HG03521 (cell line): ENCODE measurements around the gene ADARB2.
"Not testable (repeated sequence)": the region's sequence is repeated elsewhere in the genome, so short reads cannot be mapped to it uniquely, and the experiment has no call there.

ENCODE experiments used
- ATAC-seq: cut with Tn5 transposase; IDR thresholded peaks from one replicate; pipeline ENCODE4 v1.9.1; 2021; ENCODE audit warnings: mild to moderate bottlenecking, moderate library complexity; ENCODE audit not compliant: unreplicated experiment

Gene ADARB2

GRCh38 chr10:1475098-1475591 is 262.2 kb downstream of the ADARB2 start:
- ATAC-seq = no peak

- ATAC-seq = no peak
Observed at GRCh38 chr10:1474376-1475097, 262.8 kb downstream of the ADARB2 start.

DNA sequence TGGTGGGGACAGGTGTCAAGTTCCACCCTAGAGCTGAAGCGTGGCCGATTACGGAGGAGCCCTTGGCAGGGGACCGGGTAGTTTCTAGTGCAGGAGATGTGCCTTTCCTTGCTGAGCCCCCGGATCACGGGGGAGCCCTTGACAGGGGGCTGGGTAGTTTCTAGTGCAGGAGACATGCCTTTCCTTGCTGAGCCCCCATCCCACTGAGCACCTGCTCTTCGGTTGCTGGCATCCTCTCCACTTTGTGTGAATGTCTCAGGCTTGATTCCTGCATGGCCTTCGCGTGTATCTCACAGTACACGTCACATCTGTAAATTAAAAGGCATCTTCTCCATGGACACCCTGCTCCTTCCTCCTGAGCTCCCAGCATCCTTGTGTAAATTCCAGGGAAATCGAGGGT is 263.5 kb downstream of the ADARB2 start:
- no peak for ATAC-seq

GRCh38 chr10:1472178-1472958 is 265.0 kb downstream of the ADARB2 start:
- ATAC-seq = no peak

DNA sequence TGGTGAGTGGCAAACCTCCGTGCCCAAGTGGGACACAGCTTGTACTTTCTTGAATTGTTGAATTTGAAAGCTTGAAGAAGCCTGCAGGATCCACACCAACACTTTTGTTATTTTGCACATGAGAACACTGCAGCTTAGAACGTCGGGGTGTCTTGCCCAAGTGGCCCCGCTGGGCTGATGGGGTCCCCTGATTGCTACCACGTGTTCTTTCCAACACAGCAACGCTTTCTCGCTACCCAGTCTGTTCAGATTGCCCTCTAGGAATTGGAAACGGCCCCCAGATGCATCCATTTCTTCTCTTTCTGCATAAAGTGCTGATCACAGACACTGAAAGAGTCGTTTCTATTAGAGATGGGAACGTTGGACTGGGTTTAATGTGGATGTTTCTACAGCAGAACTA is 268.5 kb downstream of the ADARB2 start:
- no peak for ATAC-seq

- ATAC-seq = no peak
Observed at GRCh38 chr10:1467334-1468076, 269.8 kb downstream of the ADARB2 start.

- no peak for ATAC-seq
Observed at GRCh38 chr10:1465993-1466764, 271.1 kb downstream of the ADARB2 start.

- peak; percentile 58 for ATAC-seq
Observed at GRCh38 chr10:1465418-1465911, 271.9 kb downstream of the ADARB2 start.

DNA sequence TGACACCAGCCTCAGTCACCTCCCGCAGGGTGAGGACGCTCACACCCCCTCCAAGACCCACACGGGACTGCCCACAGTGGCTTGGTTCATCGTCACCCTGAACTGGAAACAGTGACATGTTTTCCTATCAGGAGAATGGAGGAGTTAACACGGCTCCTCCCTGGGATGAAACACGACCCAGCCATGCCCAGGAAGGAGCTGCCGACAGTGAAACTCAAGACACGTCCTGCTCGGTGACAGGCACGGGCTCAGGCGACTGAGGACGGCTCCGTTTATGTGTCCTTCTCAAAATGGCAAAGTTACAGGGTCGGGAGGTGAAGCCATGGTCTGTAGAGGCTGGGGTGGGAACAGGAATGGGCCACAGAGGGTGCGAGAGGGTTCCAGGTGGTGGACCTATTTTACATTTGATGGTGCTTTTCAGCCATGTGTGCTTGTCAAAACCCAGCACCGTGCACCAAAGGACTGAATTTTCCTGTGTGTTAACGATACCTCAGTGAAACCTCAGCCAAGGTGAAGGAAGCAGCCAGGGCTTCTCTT is 272.4 kb downstream of the ADARB2 start:
- ATAC-seq = no peak

GRCh38 chr10:1463971-1464370 is 273.4 kb downstream of the ADARB2 start:
- not testable (repeated sequence) for ATAC-seq

DNA sequence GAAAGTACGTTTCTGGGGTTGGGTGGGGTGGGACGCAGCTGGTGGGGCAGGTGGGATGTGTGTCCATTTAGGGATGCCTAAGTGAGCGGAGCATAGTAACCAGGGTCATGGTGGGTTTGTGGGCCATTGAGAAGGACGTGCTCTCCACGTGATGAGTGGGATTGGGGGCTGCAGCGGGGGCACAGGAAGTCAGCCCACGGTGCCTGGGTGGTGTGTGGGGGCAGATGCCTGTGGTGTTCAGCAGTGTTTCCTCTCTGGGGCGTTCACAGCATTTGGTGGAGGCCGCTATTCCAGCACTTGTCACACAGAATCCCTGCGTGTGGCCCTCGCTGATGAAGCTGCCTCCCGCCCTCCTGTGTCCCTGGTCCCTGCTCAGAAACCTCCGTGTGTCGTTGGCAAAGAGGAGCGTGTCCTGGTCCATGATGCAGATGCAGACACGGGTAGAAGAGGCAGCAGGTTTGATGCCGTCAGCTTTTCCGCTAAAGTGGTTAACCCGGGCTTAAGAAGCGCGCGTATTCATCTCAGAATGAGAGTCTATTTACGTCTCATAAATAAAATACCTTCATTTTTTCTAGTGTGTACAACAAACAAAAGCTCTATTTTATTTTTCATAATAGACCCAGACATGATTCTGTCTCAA is 274.2 kb downstream of the ADARB2 start:
- no peak for ATAC-seq

GRCh38 chr10:1462521-1462920 is 274.8 kb downstream of the ADARB2 start:
- ATAC-seq = no peak

- no peak for ATAC-seq
Observed at GRCh38 chr10:1462032-1462431, 275.3 kb downstream of the ADARB2 start.

DNA sequence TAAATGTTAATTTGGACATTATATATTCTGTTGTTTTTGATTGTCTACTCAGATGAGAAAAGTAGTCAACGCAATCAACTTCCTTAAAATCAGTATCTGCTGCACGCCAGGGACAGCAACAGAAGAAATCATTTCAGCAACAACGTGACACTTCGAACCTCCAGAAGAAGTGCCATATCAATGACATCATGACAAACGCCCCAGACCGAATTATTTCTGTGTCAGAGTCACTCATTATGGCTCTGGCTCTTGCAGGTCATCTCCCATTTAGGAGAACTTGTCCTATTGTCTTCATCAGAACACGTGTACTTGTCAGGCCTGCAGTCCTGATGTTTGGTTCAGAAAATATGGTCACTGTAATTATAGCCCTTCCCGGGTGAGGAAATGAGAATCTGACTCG is 276.3 kb downstream of the ADARB2 start:
- ATAC-seq = no peak

GRCh38 chr10:1459664-1460063 is 277.7 kb downstream of the ADARB2 start:
- ATAC-seq = not testable (repeated sequence)

DNA sequence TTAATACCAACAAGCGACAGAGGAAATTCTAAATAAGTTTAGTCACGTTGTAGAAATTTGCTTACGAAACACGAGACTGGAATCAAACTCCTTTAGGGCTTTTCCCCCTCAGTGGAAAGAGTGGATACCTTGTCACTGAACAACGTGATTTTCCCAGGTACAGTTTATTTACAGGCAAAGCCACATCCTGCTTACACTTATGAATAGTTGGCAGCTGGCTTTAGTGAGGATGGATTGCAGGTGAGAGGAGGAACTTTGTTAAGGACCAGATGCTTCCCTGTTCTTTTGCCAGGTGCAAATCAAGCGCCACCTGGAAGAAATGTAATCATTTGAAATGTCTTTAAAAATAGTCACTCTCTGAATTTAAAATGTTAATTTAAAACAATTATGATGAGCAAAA is 282.4 kb downstream of the ADARB2 start:
- ATAC-seq = no peak

- peak; percentile 93 for ATAC-seq
Observed at GRCh38 chr10:1454428-1454827, 282.9 kb downstream of the ADARB2 start.

GRCh38 chr10:1452777-1453176 is 284.5 kb downstream of the ADARB2 start:
- ATAC-seq = no peak

DNA sequence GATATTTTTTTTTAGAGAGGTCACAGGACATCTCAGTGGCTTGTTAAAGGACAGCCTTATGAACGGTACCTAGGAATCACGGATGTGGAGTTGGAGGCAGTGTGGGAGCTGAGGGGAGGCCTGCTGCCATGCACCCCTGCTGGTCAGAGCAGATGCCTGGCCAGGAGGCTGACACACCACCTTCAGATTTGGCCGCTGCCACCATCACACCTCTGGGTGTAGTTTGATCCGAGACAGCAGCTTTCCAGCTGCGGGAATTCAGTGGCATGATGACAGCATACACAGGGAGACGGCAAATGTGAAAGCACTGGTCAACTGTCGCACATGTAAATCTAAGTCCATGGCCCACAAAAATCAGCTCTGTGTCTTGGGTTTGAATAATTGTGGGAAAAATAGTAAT is 285.4 kb downstream of the ADARB2 start:
- no peak for ATAC-seq

DNA sequence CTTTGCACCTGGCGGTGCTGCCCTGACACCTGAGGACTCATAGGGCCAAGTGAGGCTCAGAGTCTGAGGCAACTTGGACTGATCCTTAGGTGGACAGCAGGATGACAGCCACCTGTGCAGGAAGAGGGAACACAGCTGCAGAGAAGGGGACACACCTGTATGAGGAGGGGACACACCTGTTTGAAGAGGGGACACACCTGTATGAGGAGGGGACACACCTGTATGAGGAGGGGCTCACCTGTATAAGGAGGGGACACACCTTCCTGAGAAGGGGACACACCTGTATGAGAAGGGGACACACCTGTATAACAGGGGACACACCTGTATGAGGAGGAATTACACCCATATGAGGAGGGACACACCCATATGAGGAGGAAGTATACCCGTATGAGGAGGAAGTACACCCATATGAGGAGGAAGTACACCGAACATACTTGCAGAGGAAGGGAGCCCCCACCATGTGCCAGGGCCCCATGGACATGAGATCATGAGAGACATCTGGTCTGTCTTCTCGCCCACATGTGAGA is 285.9 kb downstream of the ADARB2 start:
- ATAC-seq = no peak
